Keratinocyte (primary cell): ENCODE results near the gene UQCC2. TPM values are rescaled to one million over a fixed set of nuclear protein-coding genes. Genes with fewer than 3 reads are reported as not detected.

Experiments used
- DNase-seq: peaks from one replicate; pipeline ENCODE4 v3.0.0-alpha.2; 2011; ENCODE audit warnings: low read depth, missing footprints, low spot score
- FAIRE-seq: peaks from 2 replicates; lab custom pipeline; 2011; peaks lifted over from hg19 to GRCh38; lab: Jason Lieb, UNC
- H2AFZ ChIP-seq: 2 replicates; pipeline ENCODE4 v1.6.0; 2012; ENCODE audit warnings: low read length, control low read depth, inconsistent platforms; ENCODE audit not compliant: control insufficient read depth
- H3K27ac ChIP-seq: 2 replicates; pipeline ENCODE4 v1.5.1; 2011; ENCODE audit warnings: low read length; ENCODE audit not compliant: control insufficient read depth, insufficient read depth
- H3K27me3 ChIP-seq: 3 replicates; pipeline ENCODE4 v1.6.0; 2011; ENCODE audit warnings: low read length; ENCODE audit not compliant: control insufficient read depth, insufficient read depth; ENCODE audit errors: extremely low read depth
- H3K36me3 ChIP-seq, 2 experiments: 2 replicates in 1 of 2; 3 replicates in 1 of 2; pipeline ENCODE4 v1.5.1; 2011; ENCODE audit warnings: low read length in 2 of 2, mild to moderate bottlenecking in 1 of 2; ENCODE audit not compliant: control insufficient read depth in 2 of 2, insufficient read depth in 2 of 2; ENCODE audit errors: extremely low read depth in 1 of 2
- H3K4me1 ChIP-seq: 3 replicates; pipeline ENCODE4 v1.5.1; 2011; ENCODE audit warnings: low read length; ENCODE audit not compliant: control insufficient read depth, insufficient read depth; ENCODE audit errors: extremely low read depth
- H3K4me2 ChIP-seq: 3 replicates; pipeline ENCODE4 v1.6.0; 2011; ENCODE audit warnings: low read depth, low read length; ENCODE audit not compliant: control insufficient read depth, insufficient read depth; ENCODE audit errors: extremely low read depth
- H3K4me3 ChIP-seq, 3 experiments: fragments of 200-600 bp in 1 of 3; sonication (generic) in 1 of 3; 2 replicates in 2 of 3; 3 replicates in 1 of 3; pipeline ENCODE4 v1.5.1; 2011 to 2016; ENCODE audit warnings: low read length in 3 of 3, mild to moderate bottlenecking in 3 of 3, control low read depth in 2 of 3, inconsistent platforms in 1 of 3, low read depth in 1 of 3, mixed read lengths in 1 of 3, mixed run types in 1 of 3, moderate library complexity in 1 of 3; ENCODE audit not compliant: control insufficient read depth in 2 of 3, insufficient read depth in 2 of 3; ENCODE audit errors: extremely low read depth in 1 of 3
- H3K79me2 ChIP-seq: 2 replicates; pipeline ENCODE4 v1.6.0; 2012; ENCODE audit warnings: low read length; ENCODE audit not compliant: control insufficient read depth, insufficient read depth
- H3K9ac ChIP-seq: 3 replicates; pipeline ENCODE4 v1.6.0; 2011; ENCODE audit warnings: low read length; ENCODE audit not compliant: control insufficient read depth, insufficient read depth; ENCODE audit errors: extremely low read depth
- H3K9me1 ChIP-seq: 3 replicates; pipeline ENCODE4 v1.6.0; 2011; ENCODE audit warnings: low read length; ENCODE audit not compliant: control insufficient read depth, insufficient read depth; ENCODE audit errors: extremely low read depth
- H3K9me3 ChIP-seq: 2 replicates; pipeline ENCODE4 v1.5.1; 2012; ENCODE audit warnings: low read depth, low read length; ENCODE audit not compliant: control insufficient read depth
- H4K20me1 ChIP-seq: 3 replicates; pipeline ENCODE4 v1.6.0; 2011; ENCODE audit warnings: low read length; ENCODE audit not compliant: control insufficient read depth, insufficient read depth; ENCODE audit errors: extremely low read depth
- EZH2 ChIP-seq: IDR thresholded peaks from one replicate; pipeline ENCODE4 v1.6.1; 2012; ENCODE audit warnings: inconsistent platforms, mild to moderate bottlenecking, low read length, moderate library complexity
- dilution Hi-C: fragments of 300-500 bp; cut with MboI; formaldehyde crosslinking; loops from one replicate; pipeline ENCODE4 v1.7.0; 2020; ENCODE audit warnings: low sequenced_read_pairs; ENCODE audit not compliant: extremely low pct_ligation_motif_present
- polyA plus RNA-seq, 5 experiments: library from polyadenylated mRNA; depleted of rRNA in 3 of 5; stranded (reverse) in 3 of 5; stranded (forward) in 1 of 5; unstranded in 1 of 5; fragments of >200 nt; gene quantifications; 1 replicate in 1 of 5; 2 replicates in 3 of 5; 3 replicates in 1 of 5; pipeline versions ENCODE4 v1.2.1 to v1.2.3, GENCODE V29; 2011 to 2012; ENCODE audit warnings: missing spikeins in 2 of 5, low read depth in 1 of 5, low replicate concordance in 1 of 5
- TF ChIP-seq, protein P1 (sequence below), 3 experiments: IDR thresholded peaks in 1 of 3; conservative IDR thresholded peaks in 1 of 3; optimal IDR thresholded peaks in 1 of 3; 2 replicates in 2 of 3; 3 replicates in 1 of 3; pipeline versions ENCODE3 to v1.5.1; 2011; ENCODE audit warnings: low read length in 3 of 3, mild to moderate bottlenecking in 3 of 3, moderate library complexity in 2 of 3, control low read depth in 1 of 3, inconsistent platforms in 1 of 3; ENCODE audit not compliant: insufficient read depth in 2 of 3; ENCODE audit errors: extremely low read depth in 1 of 3

The UQCC2 gene
- polyA plus RNA-seq, 1 donor (not counting 4 experiments of a cell fraction or from before 2014, with no cell fraction given): 76.7 TPM

DNA sequence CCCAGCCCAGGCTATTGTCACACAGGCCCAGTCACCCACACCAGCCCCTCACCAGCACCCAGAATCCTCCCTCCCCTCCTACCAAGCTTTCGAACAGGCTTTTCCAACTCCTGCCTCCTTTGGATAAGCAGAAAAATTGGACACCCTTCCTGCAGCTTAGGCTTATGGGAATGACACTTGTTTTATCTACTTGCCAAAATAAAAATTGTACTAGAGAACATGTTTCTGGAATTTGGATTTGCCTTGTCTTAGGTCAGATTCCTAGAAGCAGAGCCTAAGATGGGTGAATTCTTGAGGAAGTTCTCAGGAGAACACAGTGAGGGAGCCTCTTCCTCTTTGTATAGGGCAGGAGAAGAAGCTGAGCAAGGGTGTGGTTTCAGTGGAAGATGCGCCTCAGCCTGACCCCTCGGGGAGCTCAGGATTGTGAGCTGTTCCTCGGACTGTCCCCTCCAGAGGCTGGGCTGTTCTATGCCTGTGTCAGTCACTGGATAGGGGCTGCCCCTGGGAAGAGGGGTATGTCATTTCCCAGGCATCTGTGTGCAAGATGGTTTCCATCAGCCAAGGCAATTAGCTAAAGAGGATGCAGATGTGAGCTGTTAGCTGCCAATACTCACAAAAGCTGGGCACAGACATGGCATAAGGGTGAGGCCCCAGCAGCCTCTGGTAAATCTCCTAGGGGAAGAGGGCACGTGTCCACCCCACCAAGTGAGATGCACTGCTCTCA, 56.5 kb downstream of the UQCC2 start:
- Histone ChIP-seq H3K4me2 (no peak overlapping the region), H3K9me3 (no peaks in the 10 kb centered on the region), H3K9ac (no peak overlapping the region), H3K9me1 (no peaks in the 10 kb centered on the region), H3K4me3 (no peak overlapping the region), H3K27ac (no peak overlapping the region), H4K20me1 (peaks cover 7% of the 10 kb centered on the region), H3K79me2 (peaks cover 37% of the 10 kb centered on the region), H3K27me3 (no peaks in the 10 kb centered on the region), H3K36me3 (peaks cover 36 to 44% of the 10 kb centered on the region in 2 experiments), H2AFZ (no peak overlapping the region), H3K4me1 (no peaks in the 10 kb centered on the region)
- no peak for DNase-seq
- TF ChIP-seq, protein P1, sequence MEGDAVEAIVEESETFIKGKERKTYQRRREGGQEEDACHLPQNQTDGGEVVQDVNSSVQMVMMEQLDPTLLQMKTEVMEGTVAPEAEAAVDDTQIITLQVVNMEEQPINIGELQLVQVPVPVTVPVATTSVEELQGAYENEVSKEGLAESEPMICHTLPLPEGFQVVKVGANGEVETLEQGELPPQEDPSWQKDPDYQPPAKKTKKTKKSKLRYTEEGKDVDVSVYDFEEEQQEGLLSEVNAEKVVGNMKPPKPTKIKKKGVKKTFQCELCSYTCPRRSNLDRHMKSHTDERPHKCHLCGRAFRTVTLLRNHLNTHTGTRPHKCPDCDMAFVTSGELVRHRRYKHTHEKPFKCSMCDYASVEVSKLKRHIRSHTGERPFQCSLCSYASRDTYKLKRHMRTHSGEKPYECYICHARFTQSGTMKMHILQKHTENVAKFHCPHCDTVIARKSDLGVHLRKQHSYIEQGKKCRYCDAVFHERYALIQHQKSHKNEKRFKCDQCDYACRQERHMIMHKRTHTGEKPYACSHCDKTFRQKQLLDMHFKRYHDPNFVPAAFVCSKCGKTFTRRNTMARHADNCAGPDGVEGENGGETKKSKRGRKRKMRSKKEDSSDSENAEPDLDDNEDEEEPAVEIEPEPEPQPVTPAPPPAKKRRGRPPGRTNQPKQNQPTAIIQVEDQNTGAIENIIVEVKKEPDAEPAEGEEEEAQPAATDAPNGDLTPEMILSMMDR (optimal IDR thresholded peaks at IDR 0.05 in 1 of 3, IDR thresholded peaks at IDR 0.05 in 1 of 3, conservative IDR thresholded peaks at IDR 0.05 in 1 of 3; ENCODE audit: extremely low read depth in 1 of 3, insufficient read depth in 2 of 3, low read length in 3 of 3): no peak
- no peak for TF ChIP-seq EZH2
- dilution Hi-C loops: no loop called here
- FAIRE-seq: no peak

- no peak for TF ChIP-seq EZH2
- TF ChIP-seq, protein P1 (optimal IDR thresholded peaks at IDR 0.05 in 1 of 3, IDR thresholded peaks at IDR 0.05 in 1 of 3, conservative IDR thresholded peaks at IDR 0.05 in 1 of 3; ENCODE audit: extremely low read depth in 1 of 3, insufficient read depth in 2 of 3, low read length in 3 of 3): no peak
- Histone ChIP-seq H4K20me1 (peaks cover 7% of the 10 kb centered on the region), H3K9me3 (no peaks in the 10 kb centered on the region), H3K36me3 (peaks cover 25 to 43% of the 10 kb centered on the region in 2 experiments), H3K9me1 (no peaks in the 10 kb centered on the region), H3K4me1 (no peaks in the 10 kb centered on the region), H3K4me3 (no peak overlapping the region), H3K79me2 (peaks cover 59% of the 10 kb centered on the region), H3K4me2 (no peak overlapping the region), H3K27ac (no peak overlapping the region), H3K27me3 (no peaks in the 10 kb centered on the region), H2AFZ (no peak overlapping the region), H3K9ac (no peak overlapping the region)
- no peak for DNase-seq
- no peak for FAIRE-seq
- dilution Hi-C loops: no loop called here
Observed at GRCh38 chr6:33652002-33652401, 59.5 kb downstream of the UQCC2 start.
